ENCODE measurements around the gene NOLC1. TPM values are rescaled to one million over a fixed set of nuclear protein-coding genes. Genes with fewer than 3 reads are reported as not detected.
A peak's percentile ranks its signal among the peaks of the same experiment; 100 is the strongest.

The NOLC1 gene
- 68.3 TPM for polyA plus RNA-seq (2013, experiment 1 of 2; ENCODE audit: insufficient read length)
- 39.8 TPM for polyA plus RNA-seq (2013, experiment 2 of 2; ENCODE audit: insufficient read length)

DNA sequence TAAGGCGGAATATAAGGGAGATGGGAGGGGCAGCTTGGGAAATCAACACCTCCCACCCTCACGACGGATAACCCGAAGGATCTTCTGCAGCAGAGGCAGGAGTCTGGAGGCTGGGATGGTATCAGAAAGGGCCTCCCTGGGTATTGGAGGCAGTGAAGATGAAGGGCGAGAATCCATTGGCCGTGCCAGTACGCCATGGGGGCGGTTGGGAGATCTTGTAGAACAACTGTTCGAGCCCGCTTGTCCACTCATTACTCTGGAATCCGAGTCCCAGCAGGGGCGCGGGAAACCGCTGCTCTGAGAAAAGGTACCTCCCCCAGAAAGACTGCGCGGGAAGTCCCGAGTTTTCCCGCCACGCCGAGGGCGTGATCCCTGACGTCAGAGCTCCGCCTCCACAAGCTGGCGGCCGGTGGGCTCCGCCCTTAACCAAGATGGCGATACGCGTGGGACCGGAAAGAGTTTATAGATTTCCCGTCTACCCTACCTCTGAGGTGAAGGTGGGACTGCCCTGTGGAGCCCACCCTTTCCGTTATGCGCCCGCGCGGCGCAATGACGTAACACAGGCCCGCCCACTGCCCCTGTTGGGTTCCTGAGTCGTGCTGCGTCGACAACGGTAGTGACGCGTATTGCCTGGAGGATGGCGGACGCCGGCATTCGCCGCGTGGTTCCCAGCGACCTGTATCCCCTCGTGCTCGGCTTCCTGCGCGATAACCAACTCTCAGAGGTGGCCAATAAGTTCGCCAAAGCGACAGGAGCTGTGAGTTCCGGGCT lies at the start of gene NOLC1:
TSS of gene NOLC1 (plus strand) at position 616 of the 771 bp plus-strand sequence. CDS start at position 638, 22 bp downstream.
- peak; percentile 99 for DNase-seq

DNA sequence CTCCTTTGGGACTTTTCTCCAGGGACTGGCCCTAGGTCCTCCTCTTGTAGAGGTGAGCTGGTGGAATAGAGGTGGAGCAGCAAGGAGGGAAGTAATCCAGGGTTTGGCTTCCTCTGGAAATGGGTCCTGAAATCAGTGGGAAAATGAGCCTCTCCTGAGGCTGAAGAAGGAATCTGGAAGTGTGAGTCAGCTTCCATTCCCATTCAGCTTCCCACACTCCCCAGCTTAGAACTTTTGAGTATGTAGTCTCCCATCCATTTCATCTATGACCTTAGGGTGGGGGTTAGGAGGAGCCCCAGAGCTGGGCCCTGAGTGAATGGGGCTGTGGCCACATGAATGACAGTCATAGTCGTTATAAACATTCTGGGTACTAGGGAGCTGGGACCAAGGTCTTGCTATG lies 49.8 kb upstream of the NOLC1 start:
- DNase-seq = no peak

DNA sequence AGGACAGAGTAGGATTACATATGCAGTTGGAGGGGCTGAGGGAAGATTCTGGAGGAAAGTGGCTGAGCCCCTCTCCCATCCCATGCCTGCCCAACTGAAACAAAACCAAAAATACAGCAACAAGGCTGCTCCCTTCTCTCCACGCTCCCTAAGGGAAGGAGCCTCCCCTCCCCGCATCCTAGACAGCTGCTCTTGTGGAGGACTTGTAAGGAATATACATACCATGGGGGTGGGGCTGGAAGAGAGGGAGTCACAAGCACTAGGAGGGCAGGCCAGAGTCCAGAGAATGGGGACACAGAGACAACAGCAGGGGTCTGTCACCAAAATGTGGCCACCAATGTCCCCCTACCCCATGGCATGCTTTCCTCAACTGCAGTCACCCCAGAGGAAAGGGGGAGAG lies 45.2 kb upstream of the NOLC1 start:
- no peak for DNase-seq

DNA sequence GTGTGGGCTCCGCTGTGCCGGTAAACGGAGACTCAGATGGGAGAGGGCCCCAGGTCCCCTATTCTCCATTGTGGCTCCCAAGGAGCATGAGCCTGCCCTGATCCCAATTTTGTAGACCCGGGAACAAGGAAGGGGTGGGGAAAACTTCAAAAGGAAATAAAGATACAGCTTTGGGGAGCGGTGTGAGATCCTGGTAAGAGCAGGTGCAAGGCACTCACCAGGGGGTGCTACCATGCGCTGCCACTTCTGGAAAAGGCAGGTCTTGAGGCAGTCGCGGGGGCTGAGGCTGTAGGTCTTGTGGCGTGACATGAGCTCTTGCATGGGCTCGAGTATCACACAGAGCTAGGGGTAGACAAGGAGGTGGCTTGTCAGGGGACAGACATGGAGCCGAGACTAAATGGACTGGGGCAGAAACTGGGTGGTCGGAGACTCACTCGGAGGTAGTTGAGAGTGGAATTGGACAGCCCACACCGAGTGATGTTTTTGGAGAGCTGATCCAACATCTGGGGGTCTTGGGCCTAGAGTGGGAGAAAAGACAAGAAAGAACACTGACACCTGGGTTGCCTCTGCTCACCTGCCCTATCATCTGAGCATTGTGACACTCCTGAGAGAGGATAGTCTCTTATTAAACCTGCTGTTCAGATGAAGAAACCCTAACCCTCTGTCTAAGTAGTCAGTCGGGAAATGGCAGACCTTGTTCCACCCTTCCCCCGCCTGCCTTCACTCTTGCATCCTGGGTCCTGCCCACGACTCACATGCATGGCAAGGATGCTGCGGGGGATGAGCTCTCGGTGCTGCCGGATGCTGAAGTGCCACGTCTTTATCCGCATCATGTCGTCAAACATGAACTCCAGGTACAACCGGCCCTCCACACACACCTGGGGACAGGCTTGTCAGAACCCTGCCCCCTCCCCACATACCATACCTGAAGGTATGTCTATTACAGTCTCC lies 42.7 kb upstream of the NOLC1 start:
- DNase-seq = no peak

DNA sequence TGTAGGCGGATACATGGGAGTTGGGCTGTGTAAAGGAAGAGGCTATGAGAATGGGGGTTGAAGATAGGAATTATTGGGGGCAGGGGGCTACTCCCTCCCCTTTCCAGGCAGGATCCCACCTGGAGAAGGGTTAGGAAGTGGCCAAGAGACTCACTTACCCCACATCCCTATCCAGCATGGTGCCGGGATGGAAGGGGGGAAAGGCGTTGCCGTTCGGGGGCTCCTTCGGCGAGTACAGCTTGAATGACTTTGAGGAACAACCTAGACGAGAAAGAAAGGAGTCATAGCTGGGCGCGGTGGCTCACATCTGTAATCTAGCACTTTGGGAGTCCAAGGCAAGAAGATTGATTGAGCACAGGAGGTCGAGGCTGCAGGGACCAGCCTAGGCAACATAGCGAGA lies 40.9 kb upstream of the NOLC1 start:
- DNase-seq = no peak

DNA sequence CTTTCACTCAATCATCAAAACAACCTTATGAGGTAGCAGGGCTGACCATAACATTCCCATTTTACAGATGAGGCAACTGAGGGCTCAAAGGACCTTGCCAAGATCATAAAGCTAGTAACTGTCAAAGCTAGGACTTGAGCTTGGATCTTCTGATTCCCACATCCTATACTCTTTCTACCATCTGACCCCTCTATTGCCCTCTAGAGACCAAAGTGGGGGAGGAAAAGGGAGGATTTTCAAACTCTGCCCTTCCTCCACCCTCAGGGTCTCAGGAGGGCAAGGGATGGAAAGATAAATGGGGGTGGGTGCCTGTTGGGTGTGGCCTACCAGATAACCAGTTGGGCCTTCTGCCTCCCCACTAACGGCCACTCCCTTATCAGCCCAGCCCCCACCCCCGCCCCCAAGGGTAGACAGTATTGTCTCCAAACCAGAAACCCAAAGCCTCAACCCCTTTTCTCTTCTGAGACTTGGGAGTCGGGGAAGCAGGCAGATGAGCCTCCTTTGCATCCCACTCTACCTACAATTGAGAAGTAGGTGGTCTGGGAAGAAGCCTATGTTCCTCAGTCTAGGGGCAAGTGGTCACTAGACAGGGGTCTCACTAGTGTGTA lies 39.9 kb upstream of the NOLC1 start:
- DNase-seq = no peak

DNA sequence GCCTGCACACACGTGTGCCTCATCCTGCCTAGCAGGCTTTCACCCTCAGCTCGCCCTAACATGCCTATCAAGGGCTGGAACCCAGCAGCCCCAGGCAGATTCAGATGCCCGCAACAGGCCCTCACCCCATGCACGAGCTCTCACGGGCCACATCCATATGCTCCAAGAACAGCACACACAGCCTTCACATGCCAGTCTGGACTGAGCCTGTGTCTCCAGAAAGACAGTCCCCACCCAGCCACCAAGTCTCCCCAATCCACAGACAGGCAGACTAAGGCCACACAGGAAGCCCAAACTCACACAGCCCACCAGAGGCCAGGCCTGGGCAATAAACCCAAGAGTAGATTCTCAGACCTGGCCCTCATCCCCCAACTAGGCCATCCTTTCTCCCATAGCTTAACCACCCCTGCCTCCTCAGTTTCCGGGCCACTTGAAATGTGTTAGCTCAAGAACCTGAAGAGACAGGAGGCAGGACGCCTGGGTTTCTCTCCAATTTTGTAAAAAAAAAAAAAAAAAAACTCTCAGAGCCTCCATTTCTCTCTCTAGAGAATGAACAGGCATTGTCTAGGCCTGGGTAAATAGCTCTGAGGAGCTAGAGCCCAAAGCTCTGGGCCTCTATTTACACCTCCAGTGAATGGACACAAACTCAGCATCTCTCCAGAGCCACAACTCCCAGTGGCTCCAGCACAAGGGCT lies 38.8 kb upstream of the NOLC1 start:
- no peak for DNase-seq

DNA sequence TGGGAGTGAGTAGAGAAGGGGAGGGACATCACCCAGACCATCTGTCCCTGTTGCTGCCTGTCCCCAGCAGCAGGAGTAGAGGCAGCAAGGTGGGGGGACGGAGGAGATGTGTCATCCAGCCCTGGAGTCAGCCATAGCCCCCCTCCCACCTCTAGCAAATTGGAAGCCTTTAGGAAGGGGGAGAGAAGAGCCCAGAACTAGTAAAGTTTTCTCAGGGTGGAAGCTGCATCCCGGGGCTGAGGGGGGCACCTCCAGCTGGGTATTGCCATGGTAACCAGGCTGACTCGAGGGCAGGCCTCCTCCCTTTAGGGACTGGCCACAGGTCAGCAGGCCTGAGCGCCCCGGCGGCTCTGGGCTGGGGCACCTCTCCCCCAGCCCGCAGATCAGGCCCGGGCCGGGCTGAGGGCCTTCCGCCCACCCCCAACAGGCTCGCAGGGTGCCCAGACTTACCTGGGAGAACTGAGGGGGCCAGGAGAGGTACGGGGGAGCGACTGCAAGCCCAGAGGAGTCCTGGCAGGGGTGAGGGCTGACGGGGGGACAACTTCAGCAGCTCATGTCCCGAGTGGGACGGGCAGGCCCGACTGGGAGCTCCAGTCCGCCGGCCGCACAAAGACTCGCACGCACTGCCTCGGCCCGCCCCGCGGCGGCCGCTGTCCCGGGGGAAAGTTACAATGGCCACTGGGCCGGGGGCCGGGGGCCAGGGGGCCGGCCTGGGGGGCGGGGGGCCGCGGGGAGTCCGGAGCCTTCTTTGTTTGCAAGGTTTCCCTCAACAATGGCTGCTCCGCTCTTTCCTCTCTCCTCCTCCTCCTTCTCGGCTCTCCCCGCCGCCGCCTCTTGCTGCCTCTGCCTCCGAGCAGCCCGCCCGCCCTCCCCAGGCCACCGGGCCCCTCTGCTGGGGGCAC lies 38.0 kb upstream of the NOLC1 start:
- peak; percentile 45 for DNase-seq

DNA sequence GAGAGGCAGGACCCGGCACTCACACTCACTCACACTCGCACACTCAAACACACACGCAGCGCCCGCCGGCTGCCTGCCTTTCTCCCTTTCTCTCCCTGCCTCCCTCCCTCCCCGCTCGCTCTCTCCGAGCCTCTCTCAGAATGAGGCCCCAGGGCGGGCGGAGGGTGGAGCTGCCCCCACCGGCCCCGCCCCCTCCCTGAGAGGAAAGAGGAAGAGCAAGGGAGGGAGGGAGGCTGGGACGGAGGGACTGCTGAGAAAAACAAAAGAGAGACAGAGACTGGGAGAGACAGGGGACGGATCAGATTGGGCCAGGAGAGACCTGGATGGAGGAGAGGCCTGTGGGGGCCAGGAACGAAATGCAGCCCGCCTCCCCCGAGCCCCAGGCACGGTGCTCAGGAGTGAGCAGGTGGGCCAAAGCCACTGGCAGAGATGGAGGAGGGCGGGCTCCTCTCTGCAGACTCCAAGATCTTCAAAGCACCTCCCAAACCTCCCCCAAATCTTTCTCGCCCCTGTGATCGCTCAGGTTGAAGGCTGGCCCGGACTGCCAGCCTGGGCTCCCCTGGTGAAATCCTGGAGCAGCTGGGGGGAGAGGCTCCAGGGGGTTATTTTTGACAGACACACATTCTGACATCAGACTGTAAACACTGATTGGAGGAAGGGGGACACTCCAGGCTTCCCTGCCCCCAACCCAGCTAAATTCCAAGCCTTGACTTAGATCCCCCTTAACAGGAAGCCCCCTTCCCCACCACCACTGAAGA lies 37.1 kb upstream of the NOLC1 start:
- peak; percentile 91 for DNase-seq

DNA sequence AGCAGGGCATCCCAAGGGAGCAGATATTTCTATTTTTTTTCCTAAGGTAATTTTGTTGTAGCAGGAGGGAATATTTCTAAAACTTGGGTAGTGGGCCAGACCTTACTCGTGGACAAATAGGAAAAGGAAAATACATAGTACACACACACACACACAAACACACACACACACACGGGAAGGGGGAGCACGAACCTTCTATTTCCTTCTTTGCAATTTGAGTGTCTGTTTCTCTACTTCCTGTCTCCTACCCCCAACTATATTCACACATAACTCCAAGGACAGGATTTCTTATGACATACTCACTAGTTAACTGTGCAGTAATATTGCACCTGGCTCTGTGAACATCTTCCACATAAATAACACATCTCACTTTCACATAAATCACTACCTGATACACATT lies 36.4 kb upstream of the NOLC1 start:
- no peak for DNase-seq

DNA sequence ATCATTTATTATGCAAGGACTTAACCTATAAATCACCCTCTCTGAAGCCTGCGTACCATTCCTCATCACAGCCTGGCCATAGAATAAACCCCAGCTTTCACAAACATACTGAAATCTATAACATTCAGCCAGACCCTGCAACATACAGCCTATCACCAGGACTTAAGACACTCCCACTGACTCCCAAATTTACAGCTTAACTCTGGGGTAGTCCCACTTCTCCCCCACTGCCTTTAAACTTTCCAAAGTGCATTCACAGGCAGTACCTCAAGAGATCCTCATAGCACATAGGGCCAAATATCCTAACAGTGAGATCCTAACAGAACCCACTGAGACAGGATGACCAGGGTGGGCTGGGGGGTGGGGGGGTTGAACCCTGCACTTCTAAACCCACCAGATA lies 35.5 kb upstream of the NOLC1 start:
- no peak for DNase-seq

DNA sequence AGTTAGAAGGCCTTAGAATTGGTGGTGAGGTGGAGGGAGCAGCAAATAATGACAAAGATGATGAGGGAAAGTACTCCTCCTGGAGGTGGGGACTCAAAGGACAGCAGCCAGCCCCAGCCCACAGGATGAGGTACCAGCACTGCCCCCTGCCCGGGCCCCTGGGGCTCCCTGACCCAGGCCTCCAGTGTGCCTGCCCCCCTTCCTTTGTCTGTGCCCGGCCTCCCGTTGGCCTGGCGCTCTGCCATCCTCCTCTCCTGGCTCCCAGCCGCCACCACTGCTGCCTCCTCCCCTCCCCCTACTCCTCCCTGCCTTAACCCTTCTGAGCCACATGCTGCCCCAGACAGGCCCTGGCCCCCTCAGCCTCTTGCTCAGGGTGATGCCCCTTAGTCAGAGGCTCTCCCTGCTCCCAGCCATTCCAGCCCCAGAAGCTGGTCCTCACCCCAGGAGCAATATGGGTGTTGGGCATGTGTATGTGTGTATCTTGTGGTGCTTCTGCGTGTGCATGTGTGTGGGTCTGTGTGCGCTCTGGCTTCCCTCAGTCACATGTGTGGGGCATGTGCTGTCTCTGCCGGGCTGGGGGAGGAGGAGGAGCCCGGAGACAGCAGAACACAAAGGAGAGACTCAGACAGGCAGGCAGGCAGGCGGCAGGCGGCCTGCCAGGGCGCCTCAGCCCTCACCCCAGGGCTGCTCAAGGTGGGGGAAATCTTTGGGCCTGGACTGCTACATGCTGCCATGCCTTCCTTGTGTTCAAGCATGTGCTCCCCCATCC lies 34.6 kb upstream of the NOLC1 start:
- DNase-seq = peak; percentile 85

DNA sequence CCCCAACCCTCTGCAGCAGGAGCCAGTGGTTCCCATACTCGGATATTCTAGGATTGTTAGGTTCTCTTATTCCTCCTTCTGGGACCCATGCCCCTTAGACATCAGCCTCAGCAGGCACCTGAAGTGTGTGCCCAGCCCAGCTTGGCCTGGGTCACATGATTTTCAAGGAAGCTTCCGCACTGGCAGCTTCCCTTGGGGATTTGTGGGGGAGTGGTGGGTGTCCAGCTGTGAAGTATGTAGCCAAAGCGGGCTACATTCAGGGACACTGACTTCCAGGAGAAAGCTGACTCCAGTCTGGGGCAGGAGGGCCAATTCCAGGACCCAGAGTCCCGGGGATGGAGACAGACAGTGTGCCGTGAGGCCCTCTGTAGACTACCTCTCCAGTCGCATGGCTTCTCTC lies 33.3 kb upstream of the NOLC1 start:
- DNase-seq = peak; percentile 65

DNA sequence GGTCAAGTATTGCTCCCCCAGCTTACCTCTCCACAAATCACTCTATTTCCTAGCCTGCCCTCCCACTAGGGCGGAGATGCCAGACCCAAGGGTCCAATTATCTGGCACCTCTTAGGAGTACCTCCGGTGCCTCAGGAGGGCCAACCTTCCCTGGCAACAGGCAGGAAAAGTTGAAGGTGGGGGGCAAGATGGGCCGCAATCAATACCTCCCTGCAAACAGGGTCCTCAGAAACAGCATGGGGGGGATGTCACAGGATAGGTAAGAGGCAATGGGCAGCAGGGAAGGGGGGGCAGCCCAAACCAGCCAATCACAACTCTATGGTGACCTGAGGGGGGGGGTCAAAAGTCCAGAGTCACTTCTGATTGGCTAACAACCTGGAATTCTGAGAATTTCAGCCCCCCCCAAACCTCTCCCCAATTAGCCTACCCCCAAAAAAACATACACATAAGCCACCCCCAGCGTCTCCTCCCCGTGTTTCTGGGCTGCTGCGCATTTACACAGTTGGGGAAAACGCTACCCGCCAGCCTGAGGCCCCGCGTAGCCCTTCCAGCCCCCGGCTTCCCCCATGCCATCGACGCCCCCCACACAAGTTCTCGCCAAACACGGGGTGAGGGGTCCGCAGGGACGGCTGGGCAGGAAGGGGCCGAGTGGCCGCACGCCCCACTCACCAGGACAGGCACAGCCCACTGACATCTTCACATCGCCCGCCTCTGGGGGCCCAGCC lies 32.6 kb upstream of the NOLC1 start:
- peak; percentile 74 for DNase-seq

DNA sequence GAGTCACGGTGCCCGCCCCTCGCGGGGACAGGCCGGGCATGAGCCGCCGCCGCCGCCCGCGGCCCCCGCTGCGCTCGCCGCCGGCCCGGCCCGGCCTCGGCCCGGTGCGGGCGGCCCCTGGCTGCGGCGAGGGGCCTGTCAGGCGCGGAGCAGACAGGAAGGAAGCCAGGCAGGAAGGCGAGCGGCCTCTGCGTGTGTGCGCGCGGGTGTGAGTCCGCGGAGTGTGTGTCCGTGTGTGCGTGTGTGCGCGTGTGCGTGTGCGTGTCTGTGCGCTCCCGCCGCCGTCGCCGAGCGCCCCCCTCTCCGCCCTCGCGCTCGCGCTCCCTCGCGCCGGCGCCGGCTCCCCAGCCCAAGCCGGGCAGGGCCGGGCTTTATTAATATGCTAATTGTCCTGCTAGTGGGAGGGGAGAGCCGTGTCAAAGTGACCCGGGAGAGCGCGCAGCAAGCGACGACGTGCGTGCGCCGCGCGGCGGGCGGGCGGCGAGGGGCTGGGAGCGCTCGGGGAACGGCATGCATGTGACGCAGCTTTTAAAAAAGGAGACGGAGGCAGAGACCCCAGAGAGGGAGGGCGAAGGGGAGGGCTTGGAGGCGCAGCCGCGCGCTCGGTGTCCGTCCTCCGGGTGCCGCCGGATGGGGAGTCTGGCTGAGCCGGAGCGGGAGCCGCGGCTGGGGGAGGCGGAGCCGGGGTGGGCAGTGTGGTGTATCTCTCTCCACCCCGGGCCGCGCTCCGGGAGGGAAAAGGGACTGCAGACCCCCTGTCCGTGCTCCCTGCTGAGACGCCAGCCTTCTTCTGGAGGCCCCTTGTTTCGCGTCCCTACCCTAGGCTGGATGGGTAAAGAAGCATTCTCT lies 31.8 kb upstream of the NOLC1 start, which contains the start of gene LDB1:
TSS of gene LDB1 (minus strand) at position 227 of the 849 bp plus-strand sequence. CDS start 258 bp downstream, outside the sequence.
- peak; percentile 83 for DNase-seq

DNA sequence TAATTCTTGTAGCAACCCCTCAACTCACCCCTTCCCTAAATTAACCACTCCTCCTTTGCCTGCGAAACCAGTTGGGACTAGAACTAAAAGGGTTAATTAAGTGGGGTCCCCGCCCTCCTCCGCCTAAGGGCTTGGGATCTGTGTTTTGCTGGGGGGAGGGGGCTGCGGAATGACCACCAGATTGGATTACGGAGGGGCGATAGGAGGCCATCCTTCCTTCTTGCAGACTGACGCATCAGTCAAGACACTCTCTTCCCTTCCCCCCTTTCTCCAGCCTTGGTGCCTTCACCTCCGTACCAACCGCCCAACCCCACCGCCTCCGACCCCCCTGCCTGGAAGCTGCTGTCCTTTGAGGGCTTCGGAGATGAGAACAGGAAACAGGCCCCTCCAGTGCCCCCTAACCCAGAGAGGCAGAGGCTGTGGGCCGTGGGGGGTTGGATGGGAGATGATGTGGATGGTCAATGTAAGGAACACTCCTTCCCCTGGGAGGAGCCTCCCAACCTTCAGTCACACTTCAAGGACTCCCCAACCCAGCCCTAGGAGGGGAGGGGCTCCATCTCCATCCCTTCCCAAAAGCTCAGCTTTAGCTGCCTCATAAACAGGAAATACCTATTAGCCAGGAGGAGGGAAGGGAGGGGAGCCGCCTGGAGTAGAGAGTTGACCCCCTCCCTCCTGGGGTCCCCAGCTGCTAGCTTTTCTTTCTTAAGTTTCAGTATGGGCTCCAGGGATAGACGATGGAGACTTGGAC lies 31.0 kb upstream of the NOLC1 start:
- peak; percentile 77 for DNase-seq

DNA sequence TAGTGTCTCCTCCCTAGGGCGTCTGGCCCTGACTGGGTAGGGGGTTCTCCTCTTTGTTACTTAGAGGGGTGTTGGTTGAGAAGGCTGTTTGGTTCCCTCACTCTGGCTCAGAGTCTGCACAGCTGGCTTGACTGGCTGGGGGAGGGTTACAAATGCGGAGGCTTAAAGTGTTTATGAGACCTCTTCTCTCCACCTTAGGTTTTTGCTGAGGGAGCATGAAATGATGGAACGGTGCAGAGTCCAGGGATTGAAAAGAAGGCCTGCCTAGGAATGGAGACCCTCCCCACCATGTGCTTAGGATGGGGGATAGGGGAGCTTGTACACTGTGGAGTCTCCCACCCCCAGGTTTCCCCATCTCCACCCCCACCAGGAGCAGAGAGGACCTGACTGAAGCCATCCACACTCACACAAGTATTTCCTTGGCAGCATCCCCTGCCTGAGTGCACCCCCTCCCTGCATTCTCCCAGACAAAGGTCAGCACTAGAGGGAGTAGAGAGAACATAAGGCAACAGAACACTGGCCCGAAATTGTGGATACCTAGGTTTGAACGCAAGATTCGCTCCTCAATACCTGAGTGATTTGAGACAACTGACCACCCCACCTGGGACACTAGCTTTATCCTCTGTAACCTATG lies 30.3 kb upstream of the NOLC1 start:
- no peak for DNase-seq
